ENCODE measurements around the gene INSIG1. TPM values are rescaled to one million over a fixed set of nuclear protein-coding genes. Genes with fewer than 3 reads are reported as not detected.

INSIG1 gene
- total RNA-seq, 1 donor from 2014 or later = 90.7 TPM

DNA sequence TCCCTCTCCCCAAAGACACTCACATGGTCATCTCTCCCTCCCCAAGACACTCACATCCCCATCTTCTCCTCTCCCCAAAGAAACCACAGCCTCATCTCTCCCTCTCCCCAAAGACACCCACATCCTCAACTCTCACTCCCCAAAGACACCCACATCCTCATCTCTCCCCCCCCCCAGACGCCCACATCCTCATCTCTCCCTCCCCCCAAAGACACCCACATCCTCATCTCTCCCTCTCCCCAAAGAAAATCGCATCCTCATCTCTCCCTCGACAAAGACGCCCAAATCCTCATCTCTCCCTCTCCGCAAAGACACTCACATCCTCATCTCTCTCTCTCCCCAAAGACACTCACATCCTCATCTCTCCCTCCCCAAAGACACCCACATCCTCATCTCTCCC is 31.5 kb downstream of the INSIG1 start:
- no peaks in the 10 kb centered on the region for H3K36me3 ChIP-seq
- H3K27me3 ChIP-seq = peaks cover 19% of the 10 kb centered on the region
- no peaks in the 10 kb centered on the region for H3K4me1 ChIP-seq
- intact Hi-C loops (cut with DNase I) = no loop called here
- H3K9me3 ChIP-seq = no peaks in the 10 kb centered on the region
- H3K27ac ChIP-seq = no peak overlapping the region
- DNase-seq (no peak), ATAC-seq (no peak)
- H3K4me3 ChIP-seq = no peak overlapping the region
- TF ChIP-seq, protein P1, sequence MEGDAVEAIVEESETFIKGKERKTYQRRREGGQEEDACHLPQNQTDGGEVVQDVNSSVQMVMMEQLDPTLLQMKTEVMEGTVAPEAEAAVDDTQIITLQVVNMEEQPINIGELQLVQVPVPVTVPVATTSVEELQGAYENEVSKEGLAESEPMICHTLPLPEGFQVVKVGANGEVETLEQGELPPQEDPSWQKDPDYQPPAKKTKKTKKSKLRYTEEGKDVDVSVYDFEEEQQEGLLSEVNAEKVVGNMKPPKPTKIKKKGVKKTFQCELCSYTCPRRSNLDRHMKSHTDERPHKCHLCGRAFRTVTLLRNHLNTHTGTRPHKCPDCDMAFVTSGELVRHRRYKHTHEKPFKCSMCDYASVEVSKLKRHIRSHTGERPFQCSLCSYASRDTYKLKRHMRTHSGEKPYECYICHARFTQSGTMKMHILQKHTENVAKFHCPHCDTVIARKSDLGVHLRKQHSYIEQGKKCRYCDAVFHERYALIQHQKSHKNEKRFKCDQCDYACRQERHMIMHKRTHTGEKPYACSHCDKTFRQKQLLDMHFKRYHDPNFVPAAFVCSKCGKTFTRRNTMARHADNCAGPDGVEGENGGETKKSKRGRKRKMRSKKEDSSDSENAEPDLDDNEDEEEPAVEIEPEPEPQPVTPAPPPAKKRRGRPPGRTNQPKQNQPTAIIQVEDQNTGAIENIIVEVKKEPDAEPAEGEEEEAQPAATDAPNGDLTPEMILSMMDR (IDR thresholded peaks at IDR 0.05) = no peak

DNA sequence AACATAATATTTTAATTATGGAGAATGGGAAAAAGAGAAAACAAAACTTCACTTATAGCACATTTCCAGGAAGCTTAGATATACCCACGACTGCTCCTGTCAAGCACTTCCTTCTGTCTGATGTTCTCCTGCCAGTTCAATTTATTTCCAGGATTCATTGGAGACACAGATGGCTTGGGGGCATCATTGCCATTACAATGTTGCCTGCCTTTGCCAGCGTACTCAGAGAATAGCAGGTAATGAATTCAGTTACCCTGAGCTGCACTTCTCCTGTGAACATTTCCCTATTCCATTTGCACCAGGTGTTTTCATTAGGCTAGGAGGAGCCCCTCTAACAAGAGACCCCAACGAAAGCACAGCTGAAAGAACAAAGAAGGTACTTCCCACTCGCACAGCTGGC is 33.7 kb downstream of the INSIG1 start:
- DNase-seq = no peak
- intact Hi-C loops (cut with DNase I) = no loop called here

DNA sequence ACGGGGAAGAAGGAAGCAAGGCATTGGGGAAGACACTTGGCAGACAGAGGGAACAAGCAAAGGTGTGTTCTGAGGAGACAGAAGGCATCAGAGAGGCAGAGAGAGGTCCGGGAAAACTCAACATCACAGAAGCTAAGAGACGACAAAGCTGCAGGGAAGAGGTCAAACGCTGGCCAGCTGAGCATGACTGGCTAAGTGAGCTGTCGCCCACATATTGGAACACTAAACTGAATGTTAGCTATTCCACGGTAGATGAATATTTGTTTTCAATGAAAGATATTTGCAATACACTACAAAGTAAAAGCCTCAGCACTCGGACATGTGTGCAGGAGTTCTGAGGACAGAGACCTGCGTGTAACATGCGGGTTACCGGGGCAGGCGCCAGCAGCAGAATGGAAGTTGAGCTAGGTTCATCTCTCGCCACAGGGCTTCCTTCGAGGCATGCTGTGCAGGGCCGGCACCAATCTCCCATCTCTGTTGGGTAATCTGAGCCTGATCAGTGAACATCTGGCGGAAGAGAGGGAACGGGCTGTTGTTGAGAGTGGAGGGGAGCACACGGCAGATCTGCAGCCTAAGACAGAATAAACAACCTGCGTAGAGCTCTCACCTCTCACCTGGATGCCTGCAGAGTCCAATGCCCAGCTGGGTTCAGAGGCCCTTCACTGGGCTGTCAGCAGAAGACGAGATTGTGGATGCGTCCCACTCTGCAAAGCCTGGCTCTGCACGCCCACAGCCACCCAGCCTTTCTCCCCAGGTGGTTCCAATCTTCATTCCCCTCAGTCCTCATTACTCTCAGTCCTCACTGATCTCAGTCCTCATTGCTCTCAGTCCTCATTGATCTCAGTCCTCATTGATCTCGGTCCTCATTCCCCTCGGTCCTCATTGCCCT is 35.9 kb downstream of the INSIG1 start:
- no peak for DNase-seq
- no peaks in the 10 kb centered on the region for H3K4me1 ChIP-seq
- ATAC-seq = no peak
- H3K36me3 ChIP-seq = no peaks in the 10 kb centered on the region
- no peak overlapping the region for H3K4me3 ChIP-seq
- peaks cover 7% of the 10 kb centered on the region for H3K27me3 ChIP-seq
- intact Hi-C loops (cut with DNase I) = no loop called here
- H3K9me3 ChIP-seq = no peaks in the 10 kb centered on the region
- H3K27ac ChIP-seq = no peak overlapping the region
- TF ChIP-seq, protein P1 (IDR thresholded peaks at IDR 0.05) = no peak

More for the DNA sequence above, 33.7 kb downstream of the INSIG1 start:
- H3K4me3 ChIP-seq = no peak overlapping the region
- H3K27me3 ChIP-seq = peaks cover 5% of the 10 kb centered on the region
- no peaks in the 10 kb centered on the region for H3K9me3 ChIP-seq
- H3K27ac ChIP-seq = no peak overlapping the region
- ATAC-seq = no peak
- TF ChIP-seq, protein P1 (IDR thresholded peaks at IDR 0.05) = no peak
- H3K36me3 ChIP-seq = no peaks in the 10 kb centered on the region
- no peaks in the 10 kb centered on the region for H3K4me1 ChIP-seq

DNA sequence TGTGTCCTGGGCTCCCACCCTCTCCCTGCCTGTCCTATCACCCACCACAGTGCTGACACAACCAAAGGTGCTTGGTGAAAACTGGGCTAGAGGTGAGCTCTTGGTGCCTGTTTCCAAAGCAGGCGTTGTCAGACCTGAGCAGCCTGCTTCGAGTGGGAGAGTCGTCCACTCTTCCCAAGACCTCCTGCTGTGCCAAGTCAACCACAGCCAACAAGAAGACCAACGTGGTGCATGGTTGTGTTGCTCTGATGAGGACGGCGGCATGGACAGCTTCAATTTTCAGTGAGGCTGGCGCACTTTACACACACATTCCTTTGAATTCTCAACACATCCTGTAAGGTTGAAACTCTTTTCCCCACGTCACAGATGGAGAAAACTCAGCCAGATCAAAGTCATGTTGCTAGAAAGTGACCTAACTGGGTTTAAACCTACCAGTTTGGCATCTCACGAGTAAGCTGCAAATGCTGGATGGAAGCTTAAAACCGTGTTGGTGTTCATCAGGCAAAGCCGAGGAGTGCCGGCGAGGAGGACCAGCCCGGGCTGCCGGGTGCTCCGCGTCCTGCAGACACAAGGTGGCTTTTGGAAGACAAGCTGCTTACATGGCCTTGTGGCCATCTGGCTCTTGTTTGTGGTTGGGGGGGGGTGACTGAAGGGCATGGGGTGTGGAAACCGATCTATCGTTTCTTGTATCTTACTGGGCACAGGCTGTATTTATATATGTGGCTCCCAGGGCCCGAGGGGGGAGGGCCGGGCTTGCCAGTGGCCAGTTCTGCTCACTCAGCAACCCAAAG is 39.3 kb downstream of the INSIG1 start:
- H3K4me1 ChIP-seq = no peaks in the 10 kb centered on the region
- intact Hi-C loops (cut with DNase I) = no loop called here
- H3K4me3 ChIP-seq = no peak overlapping the region
- DNase-seq (no peak), ATAC-seq (no peak)
- no peaks in the 10 kb centered on the region for H3K9me3 ChIP-seq
- H3K36me3 ChIP-seq = no peaks in the 10 kb centered on the region
- TF ChIP-seq, protein P1 (IDR thresholded peaks at IDR 0.05) = no peak
- peaks cover 7% of the 10 kb centered on the region for H3K27me3 ChIP-seq
- H3K27ac ChIP-seq = no peak overlapping the region

DNA sequence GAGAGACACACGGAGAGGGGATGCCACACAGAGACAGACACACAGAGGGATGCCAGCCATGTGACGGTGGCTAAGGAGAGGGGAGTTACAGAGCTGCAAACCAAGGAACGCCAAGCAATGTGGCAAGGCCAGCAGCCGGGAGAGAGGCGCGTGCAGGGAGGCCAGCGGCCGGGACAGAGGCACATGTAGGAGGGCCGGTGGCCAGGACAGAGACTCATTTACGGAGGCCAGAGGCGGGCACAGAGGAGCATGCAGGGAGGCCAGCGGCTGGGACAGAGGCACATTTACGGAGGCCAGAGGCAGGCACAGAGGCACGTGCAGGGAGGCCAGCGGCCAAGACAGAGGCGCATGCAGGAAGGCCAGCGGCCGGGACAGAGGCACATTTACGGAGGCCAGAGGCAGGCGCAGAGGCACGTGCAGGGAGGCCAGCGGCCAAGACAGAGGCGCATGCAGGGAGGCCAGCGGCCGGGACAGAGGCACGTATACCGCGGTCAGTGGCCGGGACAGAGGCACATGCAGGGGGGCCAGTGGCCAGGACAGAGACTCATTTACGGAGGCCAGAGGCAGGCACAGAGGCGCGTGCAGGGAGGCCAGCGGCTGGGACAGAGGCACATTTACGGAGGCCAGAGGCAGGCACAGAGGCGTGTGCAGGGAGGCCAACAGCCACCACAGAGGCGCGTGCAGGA is 40.4 kb downstream of the INSIG1 start:
- Histone ChIP-seq H3K4me1 (no peaks in the 10 kb centered on the region), H3K36me3 (no peaks in the 10 kb centered on the region), H3K9me3 (no peaks in the 10 kb centered on the region), H3K27me3 (peaks cover 7% of the 10 kb centered on the region), H3K27ac (no peak overlapping the region), H3K4me3 (no peak overlapping the region)
- DNase-seq = peak; percentile 62
- TF ChIP-seq, protein P1 (IDR thresholded peaks at IDR 0.05) = no peak
- ATAC-seq = peak; percentile 9
- intact Hi-C loops (cut with DNase I) = no loop called here

Data from upper lobe of right lung (tissue), 1 donor.